ENCODE data around the gene SNW1. TPM values are rescaled to one million over a fixed set of nuclear protein-coding genes. Genes with fewer than 3 reads are reported as not detected.
"Not testable (repeated sequence)": the region's sequence is repeated elsewhere in the genome, so short reads cannot be mapped to it uniquely, and the experiment has no call there.

Gene SNW1
- total RNA-seq, 1 donor from 2014 or later, result 78.5 TPM

- peaks cover 11% of the 10 kb centered on the region for H3K27me3 Mint-ChIP-seq
- H3K27ac Mint-ChIP-seq, result no peak overlapping the region
- no peaks in the 10 kb centered on the region for H3K9me3 Mint-ChIP-seq (ENCODE audit: low read depth)
- no peak for TF ChIP-seq CTCF (IDR thresholded peaks at IDR 0.05; ENCODE audit: unreplicated experiment)
- H3K4me3 Mint-ChIP-seq (ENCODE audit: low read depth), result no peak overlapping the region
- peaks cover 6% of the 10 kb centered on the region for H3K4me1 Mint-ChIP-seq (ENCODE audit: low read depth)
- DNase-seq (ENCODE audit: low spot score, unreplicated experiment), result no peak
- no peaks in the 10 kb centered on the region for H3K36me3 Mint-ChIP-seq (ENCODE audit: insufficient read depth)
Observed at GRCh38 chr14:77790566-77791224, 29.7 kb upstream of the SNW1 start.

- no peaks in the 10 kb centered on the region for H3K36me3 Mint-ChIP-seq (ENCODE audit: insufficient read depth)
- peaks cover 7% of the 10 kb centered on the region for H3K27me3 Mint-ChIP-seq
- no peaks in the 10 kb centered on the region for H3K4me1 Mint-ChIP-seq (ENCODE audit: low read depth)
- no peak for DNase-seq (ENCODE audit: low spot score, unreplicated experiment)
- no peak overlapping the region for H3K4me3 Mint-ChIP-seq (ENCODE audit: low read depth)
- TF ChIP-seq CTCF (IDR thresholded peaks at IDR 0.05; ENCODE audit: unreplicated experiment), result no peak
- no peak overlapping the region for H3K27ac Mint-ChIP-seq
- H3K9me3 Mint-ChIP-seq (ENCODE audit: low read depth), result no peaks in the 10 kb centered on the region
Observed at GRCh38 chr14:77786148-77786547, 25.2 kb upstream of the SNW1 start.

- no peak overlapping the region for H3K27ac Mint-ChIP-seq
- no peaks in the 10 kb centered on the region for H3K9me3 Mint-ChIP-seq (ENCODE audit: low read depth)
- no peaks in the 10 kb centered on the region for H3K36me3 Mint-ChIP-seq (ENCODE audit: insufficient read depth)
- no peak for TF ChIP-seq CTCF (IDR thresholded peaks at IDR 0.05; ENCODE audit: unreplicated experiment)
- H3K4me3 Mint-ChIP-seq (ENCODE audit: low read depth), result no peak overlapping the region
- H3K4me1 Mint-ChIP-seq (ENCODE audit: low read depth), result no peaks in the 10 kb centered on the region
- no peaks in the 10 kb centered on the region for H3K27me3 Mint-ChIP-seq
- DNase-seq (ENCODE audit: low spot score, unreplicated experiment), result no peak
Observed at GRCh38 chr14:77782202-77782601, 21.2 kb upstream of the SNW1 start.

GRCh38 chr14:77773966-77774365 lies 13.0 kb upstream of the SNW1 start:
- DNase-seq (ENCODE audit: low spot score, unreplicated experiment); H3K4me1 Mint-ChIP-seq (ENCODE audit: low read depth); H3K36me3 Mint-ChIP-seq (ENCODE audit: insufficient read depth); H3K9me3 Mint-ChIP-seq (ENCODE audit: low read depth); H3K27me3 Mint-ChIP-seq; H3K4me3 Mint-ChIP-seq (ENCODE audit: low read depth): not testable (repeated sequence)
- H3K27ac Mint-ChIP-seq, result peak overlapping the region; percentile 49

GRCh38 chr14:77768442-77769069 lies 7.6 kb upstream of the SNW1 start:
- DNase-seq (ENCODE audit: low spot score, unreplicated experiment); H3K4me3 Mint-ChIP-seq (ENCODE audit: low read depth); H3K27ac Mint-ChIP-seq; H3K36me3 Mint-ChIP-seq (ENCODE audit: insufficient read depth); H3K27me3 Mint-ChIP-seq; H3K9me3 Mint-ChIP-seq (ENCODE audit: low read depth); H3K4me1 Mint-ChIP-seq (ENCODE audit: low read depth): not testable (repeated sequence)

- Mint-ChIP-seq H3K4me1 (ENCODE audit: low read depth) (peaks cover 8% of the 10 kb centered on the region), H3K27ac (no peak overlapping the region), H3K4me3 (ENCODE audit: low read depth) (no peak overlapping the region), H3K27me3 (no peaks in the 10 kb centered on the region), H3K36me3 (ENCODE audit: insufficient read depth) (peaks cover 1% of the 10 kb centered on the region), H3K9me3 (ENCODE audit: low read depth) (no peaks in the 10 kb centered on the region)
- TF ChIP-seq CTCF (IDR thresholded peaks at IDR 0.05; ENCODE audit: unreplicated experiment), result no peak
- DNase-seq (ENCODE audit: low spot score, unreplicated experiment), result no peak
Observed at GRCh38 chr14:77763978-77764377, 3.0 kb upstream of the SNW1 start.
